Prostate gland (tissue), 2 donors: ENCODE data around the gene ERC2.

Experiments used
- CTCF ChIP-seq, 4 experiments: fragments of 200-600 bp in 2 of 4; fragments of 450-650 bp in 2 of 4; sonication (generic) in 2 of 4; IDR thresholded peaks; 1 replicate in 3 of 4; 2 replicates in 1 of 4; pipeline ENCODE4 v1.5.1; 2016 to 2019; ENCODE audit warnings: antibody characterized with exemption in 4 of 4, mild to moderate bottlenecking in 2 of 4, moderate library complexity in 2 of 4
- POLR2AphosphoS5 ChIP-seq: sonication (generic); formaldehyde crosslinking; IDR thresholded peaks from one replicate; pipeline ENCODE4 v1.6.1; 2017; ENCODE audit warnings: antibody characterized with exemption

GRCh38 chr3:55549177-55549576 lies 919.1 kb downstream of the ERC2 start:
- TF ChIP-seq CTCF (IDR thresholded peaks at IDR 0.05) = no peak
- TF ChIP-seq POLR2AphosphoS5 = no peak
